HepG2 (cell line): ENCODE measurements around the gene CKS1B. TPM values are rescaled to one million over a fixed set of nuclear protein-coding genes. Genes with fewer than 3 reads are reported as not detected.

Source experiments
- ARID4A ChIP-seq: sonication (generic); formaldehyde crosslinking; IDR thresholded peaks from 2 replicates; pipeline ENCODE4 v1.5.0; 2020; ENCODE audit warnings: mild to moderate bottlenecking, missing genetic modification reagents, borderline replicate concordance
- CBX5 ChIP-seq: sonication (generic); formaldehyde crosslinking; IDR thresholded peaks from 2 replicates; pipeline ENCODE4 v1.4.0; 2020; ENCODE audit warnings: missing genetic modification reagents, borderline replicate concordance
- CEBPZ ChIP-seq: IDR thresholded peaks from 2 replicates; pipeline ENCODE4 v1.6.1; 2012; ENCODE audit warnings: low read length, improper control_type of control experiment
- HOXA3 ChIP-seq: sonication (generic); formaldehyde crosslinking; IDR thresholded peaks from 2 replicates; pipeline ENCODE4 v1.5.0; 2020; ENCODE audit warnings: missing genetic modification reagents
- HOXA5 ChIP-seq: sonication (generic); formaldehyde crosslinking; IDR thresholded peaks from 2 replicates; pipeline ENCODE4 v1.4.0; 2020; ENCODE audit warnings: missing genetic modification reagents
- IKZF1 ChIP-seq: fragments of 450-650 bp; IDR thresholded peaks from 2 replicates; pipeline ENCODE4 v1.7.1; 2016
- IRF2 ChIP-seq: IDR thresholded peaks from 2 replicates; pipeline ENCODE4 v1.6.1; 2018; ENCODE audit warnings: missing genetic modification reagents, missing compliant biosample characterization
- JUNB ChIP-seq: sonication (generic); formaldehyde crosslinking; IDR thresholded peaks from 2 replicates; pipeline ENCODE4 v1.8.0; 2022; ENCODE audit warnings: missing genetic modification reagents, mild to moderate bottlenecking, borderline replicate concordance
- KDM6A ChIP-seq: IDR thresholded peaks from 2 replicates; pipeline ENCODE4 v1.6.1; 2016; ENCODE audit warnings: low read depth
- MAZ ChIP-seq, 2 experiments: sonication (generic) in 1 of 2; formaldehyde crosslinking in 1 of 2; IDR thresholded peaks; 2 replicates each; pipeline versions ENCODE4 v1.5.0 to v1.6.1; 2012 to 2020; ENCODE audit warnings: low read depth in 2 of 2, mild to moderate bottlenecking in 2 of 2, borderline replicate concordance in 1 of 2, improper control_type of control experiment in 1 of 2, low read length in 1 of 2, missing genetic modification reagents in 1 of 2, moderate library complexity in 1 of 2
- SRSF4 ChIP-seq: fragments of 200-400 bp; formaldehyde crosslinking; IDR thresholded peaks from one replicate; pipeline ENCODE4 v1.6.1; 2018; ENCODE audit warnings: mild to moderate bottlenecking, low read depth, low read length, moderate library complexity; ENCODE audit not compliant: poor library complexity, severe bottlenecking
- ZFP37 ChIP-seq: sonication (generic); formaldehyde crosslinking; IDR thresholded peaks from 2 replicates; pipeline ENCODE4 v1.4.0; 2020; ENCODE audit warnings: missing genetic modification reagents, borderline replicate concordance
- ZNF281 ChIP-seq: sonication (generic); formaldehyde crosslinking; IDR thresholded peaks from 2 replicates; pipeline ENCODE4 v1.4.0; 2020; ENCODE audit warnings: missing genetic modification reagents, borderline replicate concordance
- ZNF501 ChIP-seq: sonication (generic); formaldehyde crosslinking; IDR thresholded peaks from 2 replicates; pipeline ENCODE4 v1.5.1; 2020; ENCODE audit warnings: mild to moderate bottlenecking, moderate library complexity, missing genetic modification reagents
- ZNF589 ChIP-seq: sonication (generic); formaldehyde crosslinking; conservative IDR thresholded peaks from 2 replicates; pipeline ENCODE4 v1.8.0; 2022; ENCODE audit warnings: mild to moderate bottlenecking, moderate library complexity, missing genetic modification reagents
- ZNF616 ChIP-seq: sonication (generic); formaldehyde crosslinking; IDR thresholded peaks from 2 replicates; pipeline ENCODE4 v1.5.0; 2020; ENCODE audit warnings: low read depth, mild to moderate bottlenecking, missing genetic modification reagents
- ZSCAN29 ChIP-seq: sonication (generic); formaldehyde crosslinking; conservative IDR thresholded peaks from 2 replicates; pipeline ENCODE4 v1.4.0; 2020; ENCODE audit warnings: mild to moderate bottlenecking, missing genetic modification reagents
- polyA plus RNA-seq, 8 experiments: library from polyadenylated mRNA; depleted of rRNA in 3 of 8; stranded (reverse) in 7 of 8; unstranded in 1 of 8; fragments of >200 nt; fragmentation: Illumina TruSeq in 4 of 8; extraction: Trizol in 4 of 8; gene quantifications; 2 replicates each; pipeline versions ENCODE4 v1.2.1 to v1.2.3, GENCODE V29; 2011 to 2016; ENCODE audit warnings: low read depth in 4 of 8, missing spikeins in 1 of 8, mixed read lengths in 1 of 8; ENCODE audit not compliant: insufficient read depth in 1 of 8
- total RNA-seq, 5 experiments: library from RNA; depleted of rRNA; stranded (reverse); fragments of >200 nt; fragmentation: Illumina TruSeq; extraction: Trizol; gene quantifications; 2 replicates each; pipeline ENCODE4 v1.2.3, GENCODE V29; 2016; ENCODE audit warnings: low read depth in 1 of 5

Gene CKS1B
- total and polyA plus RNA-seq, 2 of the 13 experiments (the other 11 are each of a cell fraction or from before 2014, with no cell fraction given): 217 to 222 TPM

DNA sequence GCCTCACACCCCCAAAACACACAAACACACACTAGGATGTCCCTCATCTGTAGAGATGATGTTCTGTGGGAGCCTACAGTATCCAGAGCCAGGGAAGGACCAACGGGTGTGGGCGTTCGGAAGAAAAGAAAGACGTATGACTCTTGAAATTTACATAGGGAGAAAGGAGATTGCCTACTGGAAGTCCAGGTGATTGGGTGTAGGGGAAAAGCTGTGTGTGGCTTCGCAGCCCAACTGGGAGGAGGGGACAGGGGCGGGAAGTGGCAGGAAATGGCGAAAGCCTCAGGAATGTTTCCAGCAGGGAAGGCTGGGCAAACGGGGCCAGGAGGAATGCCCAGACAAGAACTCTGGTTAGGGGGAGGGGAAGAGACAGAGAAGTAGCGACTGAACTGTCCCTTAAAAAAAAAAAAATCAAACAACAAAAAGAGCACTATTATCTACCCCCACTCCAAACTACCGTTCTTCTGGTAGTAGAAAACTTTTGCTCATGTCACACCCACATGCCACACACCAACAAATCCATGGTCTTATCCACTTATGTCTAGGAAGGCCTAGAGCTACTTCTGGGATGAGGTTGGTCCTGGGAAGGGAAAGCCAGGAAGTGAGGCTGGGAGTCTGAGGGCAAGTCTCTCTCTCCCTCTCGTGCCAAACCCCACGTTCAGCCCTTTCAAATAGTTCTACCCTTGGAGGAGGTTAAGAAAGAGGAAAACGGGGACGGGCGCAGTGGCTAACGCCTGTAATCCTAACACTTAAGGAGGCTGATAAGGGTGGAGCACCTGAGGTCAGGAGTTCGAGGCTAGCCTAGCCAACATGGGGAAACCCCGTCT lies 1.8 kb upstream of the CKS1B start (continued):
- TF ChIP-seq HOXA3 (peak; percentile 80), CEBPZ (no peak), ZNF589 (CRISPR knock-in tag) (no peak; the same call in 1 of the 2 replicates), CBX5 (CRISPR knock-in tag) (peak; percentile 50; the same call in 1 of the 2 replicates), ARID4A (peak; percentile 52; the same call in 1 of the 2 replicates), IKZF1 (no peak), SRSF4 (no peak), HOXA5 (CRISPR knock-in tag) (peak; percentile 43; the same call in 1 of the 2 replicates), ZSCAN29 (0 out of 2 replicates have a peak, but pooled peaks have one; percentile 24), ZFP37 (CRISPR knock-in tag) (peak; percentile 66; the same call in 1 of the 2 replicates), ZNF501 (peak; percentile 52; the same call in 1 of the 2 replicates), ZNF616 (CRISPR knock-in tag) (no peak), ZNF281 (CRISPR knock-in tag) (peak; percentile 93), IRF2 (CRISPR knock-in tag) (peak; percentile 86), MAZ (IDR thresholded peaks at IDR 0.05; ENCODE audit: borderline replicate concordance, low read depth, low read length) (0 out of 2 replicates have a peak, but pooled peaks have one; percentile 16), MAZ (CRISPR knock-in tag; IDR thresholded peaks at IDR 0.05; ENCODE audit: low read depth) (peak; percentile 59; the same call in 1 of the 2 replicates), KDM6A (CRISPR knock-in tag) (peak; percentile 73), JUNB (CRISPR knock-in tag) (peak; percentile 50; the same call in 1 of the 2 replicates)
